Lower leg skin (tissue), 3 donors: ENCODE results near the gene LIX1.

Source experiments
- CTCF ChIP-seq, 3 donors: fragments of 450-650 bp; IDR thresholded peaks; one replicate each; pipeline ENCODE4 v1.5.1; 2016; ENCODE audit warnings: antibody characterized with exemption in 3 of 3, mild to moderate bottlenecking in 3 of 3, moderate library complexity in 2 of 3
- POLR2A ChIP-seq, 2 donors: fragments of 450-650 bp; IDR thresholded peaks; one replicate each; pipeline ENCODE4 v1.6.1; 2016 to 2017; ENCODE audit warnings: antibody characterized with exemption in 2 of 2, mild to moderate bottlenecking in 1 of 2, moderate library complexity in 1 of 2

- TF ChIP-seq CTCF (IDR thresholded peaks at IDR 0.05) (no peak), POLR2A (IDR thresholded peaks at IDR 0.05) (no peak)
Observed at GRCh38 chr5:97121848-97122247, 20.6 kb downstream of the LIX1 start.
